GM15510 (cell line): ENCODE measurements around the gene LDAH.

Experiments
- POLR2A ChIP-seq: IDR thresholded peaks from 3 replicates; pipeline ENCODE4 v1.6.1; 2011; ENCODE audit warnings: borderline replicate concordance; ENCODE audit not compliant: insufficient read length; ENCODE audit errors: extremely low read depth

LDAH gene

DNA sequence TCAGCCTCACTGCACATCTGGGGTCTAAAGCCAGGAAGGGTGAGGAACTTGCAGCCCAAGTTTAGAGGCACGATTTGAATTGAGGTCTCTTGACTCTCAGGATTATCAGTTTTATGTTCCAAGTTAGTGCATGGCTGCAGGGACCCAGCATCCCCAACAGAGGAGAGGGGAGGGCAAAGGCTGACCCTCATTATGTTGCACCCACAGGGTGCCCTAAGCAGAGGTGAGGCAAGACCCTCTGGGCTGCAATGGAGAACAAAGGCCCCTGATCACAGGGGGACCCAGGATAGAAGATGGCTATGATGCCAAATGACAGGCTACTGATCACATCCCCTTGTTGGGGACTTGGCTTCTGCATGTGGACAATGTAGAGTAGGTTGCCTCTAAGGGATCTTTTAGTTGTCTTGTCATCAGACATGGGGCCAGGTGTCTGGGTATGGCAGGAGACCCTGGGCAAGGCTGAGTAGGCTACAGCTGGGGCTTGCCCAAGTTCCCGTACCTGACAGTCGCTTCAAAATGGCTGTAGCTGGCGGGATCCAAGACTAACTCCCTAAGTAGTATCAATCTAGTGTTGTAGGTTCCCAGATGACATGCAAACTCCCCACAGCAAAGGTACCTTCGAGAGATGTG, 160.5 kb downstream of the LDAH start:
- TF ChIP-seq POLR2A, result no peak

DNA sequence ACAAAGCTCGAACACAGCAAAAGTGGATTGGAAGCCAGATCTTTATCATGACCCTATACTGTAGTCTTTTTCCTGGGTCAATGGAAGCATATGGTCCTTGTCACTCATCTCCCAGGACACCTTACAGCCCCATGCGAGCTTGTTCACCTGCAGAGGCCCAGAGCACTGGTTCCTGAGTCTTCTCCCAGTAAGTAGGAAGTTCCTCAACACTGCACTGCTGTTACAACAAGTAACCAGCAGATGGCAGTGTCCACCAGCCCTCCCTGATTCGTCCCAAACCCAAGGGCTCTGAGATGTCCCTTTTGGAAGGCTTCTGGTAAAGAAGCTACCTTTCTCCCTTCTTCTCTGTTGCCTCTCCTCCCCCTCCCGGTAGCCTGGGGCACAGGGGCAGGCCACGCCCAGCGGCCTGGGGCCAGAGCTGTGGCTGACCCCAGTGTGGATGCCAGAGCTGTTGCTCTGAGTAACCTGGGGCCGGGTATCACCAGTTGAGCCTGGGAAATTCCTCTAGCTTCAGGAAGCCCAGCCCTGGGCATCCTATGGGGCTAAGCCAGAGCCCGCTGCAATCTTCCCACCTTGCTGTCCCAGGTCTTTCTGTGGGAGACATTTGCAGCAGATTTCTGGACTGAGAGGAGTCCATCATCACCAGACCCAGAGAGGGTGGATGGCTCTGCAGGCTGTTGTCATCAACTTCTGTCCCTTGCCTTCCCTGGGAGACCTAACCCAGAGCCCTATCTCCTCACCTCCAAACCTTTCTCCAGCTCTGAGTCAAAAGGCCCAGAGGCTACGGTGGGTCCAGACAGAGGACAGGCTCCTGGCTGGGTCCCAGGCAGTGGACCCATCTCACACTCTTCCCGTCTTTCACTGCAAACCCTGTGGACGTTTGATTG, 161.2 kb downstream of the LDAH start:
- TF ChIP-seq POLR2A, result no peak

DNA sequence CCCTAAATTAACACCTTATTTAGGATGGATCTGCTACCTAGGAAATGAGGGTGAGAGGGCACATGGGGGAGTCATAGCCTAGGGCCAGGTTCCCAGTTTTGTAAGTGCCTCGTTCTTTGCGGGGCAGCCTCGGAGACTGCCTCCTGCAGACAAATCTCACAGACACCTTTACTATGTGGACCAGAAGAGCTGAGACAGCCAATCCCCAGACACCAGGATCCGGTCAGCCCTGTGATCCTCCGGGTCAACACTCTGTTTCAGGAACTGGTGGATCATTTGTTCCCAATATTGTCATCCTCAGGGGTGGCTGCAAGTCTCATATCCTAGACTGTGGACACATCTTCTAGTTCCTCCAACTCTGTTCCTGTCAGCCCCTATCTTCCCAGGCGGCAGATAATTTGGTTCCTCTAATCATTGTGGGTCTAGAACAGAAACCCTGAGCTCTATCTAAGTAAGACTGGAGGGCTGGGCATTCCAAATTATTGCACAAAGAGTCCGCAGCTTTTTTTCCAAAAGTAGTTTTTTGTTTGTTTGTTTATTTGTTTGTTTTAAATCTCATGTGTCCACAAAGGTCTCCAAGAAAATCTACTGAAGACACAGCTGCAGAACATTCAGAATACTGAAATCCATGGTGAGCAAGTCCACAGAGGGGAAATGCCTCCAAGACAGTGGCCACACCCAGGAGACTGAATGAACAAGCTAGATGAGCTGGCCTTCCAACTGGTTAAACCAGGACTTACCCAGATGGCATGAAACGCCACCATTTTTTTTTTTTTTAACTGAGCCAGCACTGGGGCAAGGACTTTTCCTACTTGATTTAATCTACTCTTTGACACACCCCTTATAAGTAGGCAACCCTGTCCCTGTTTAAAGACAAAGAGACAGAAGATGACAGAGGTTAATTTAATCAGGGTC, 162.1 kb downstream of the LDAH start:
- no peak for TF ChIP-seq POLR2A

- TF ChIP-seq POLR2A, result no peak
Observed at GRCh38 chr2:20657522-20658235, 165.2 kb downstream of the LDAH start.

GRCh38 chr2:20656561-20656960, 166.3 kb downstream of the LDAH start:
- no peak for TF ChIP-seq POLR2A

GRCh38 chr2:20654535-20654813, 168.4 kb downstream of the LDAH start:
- TF ChIP-seq POLR2A, result no peak

DNA sequence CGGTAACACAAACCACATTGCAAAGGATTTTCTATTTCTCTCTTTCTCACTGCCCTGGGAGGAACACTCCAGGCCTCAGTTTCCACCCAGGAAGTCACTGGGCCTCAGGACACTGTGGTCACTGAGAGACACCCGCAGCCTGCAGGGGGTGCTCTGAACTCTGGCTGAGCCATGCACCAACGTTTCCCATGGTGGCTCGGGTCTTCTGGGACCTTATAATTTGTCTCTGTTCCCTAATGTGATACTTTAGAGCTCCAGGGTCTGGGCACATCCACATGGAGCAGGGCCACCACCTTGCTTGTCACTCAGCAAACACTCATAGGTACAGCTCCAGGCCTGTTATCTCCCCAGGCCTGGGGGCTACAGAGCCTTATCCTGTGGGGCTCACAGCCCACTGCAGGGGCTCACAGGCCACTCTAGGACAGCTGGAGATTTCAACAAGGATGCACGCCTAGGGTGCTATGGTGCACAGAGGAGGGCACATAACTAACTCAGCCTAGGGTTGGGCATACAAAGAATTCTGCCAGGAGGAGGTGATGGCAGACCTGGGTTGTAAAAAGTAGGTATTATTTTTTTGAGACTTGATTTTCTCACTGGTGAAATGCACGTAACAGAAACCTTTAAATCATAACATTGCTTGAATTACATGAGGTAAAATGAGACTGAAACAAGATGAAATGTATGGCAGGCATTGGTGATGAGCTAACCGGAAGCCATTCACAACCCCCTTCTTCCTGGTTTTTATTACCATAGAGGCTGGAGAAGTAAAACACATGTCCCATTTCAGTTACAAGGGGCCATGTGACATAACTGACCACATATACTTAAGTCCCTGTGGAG, 169.0 kb downstream of the LDAH start:
- TF ChIP-seq POLR2A, result no peak

- TF ChIP-seq POLR2A, result no peak
Observed at GRCh38 chr2:20652673-20653575, 170.0 kb downstream of the LDAH start.

GRCh38 chr2:20652141-20652540, 170.8 kb downstream of the LDAH start:
- no peak for TF ChIP-seq POLR2A

- no peak for TF ChIP-seq POLR2A
Observed at GRCh38 chr2:20651731-20652099, 171.2 kb downstream of the LDAH start.

GRCh38 chr2:20650877-20651730, 171.8 kb downstream of the LDAH start, which contains the start of gene HS1BP3:
Gene HS1BP3 (minus strand): TSS chr2:20651098. CDS start chr2:20651063, 35 bp downstream.
- peak; percentile 72 for TF ChIP-seq POLR2A

DNA sequence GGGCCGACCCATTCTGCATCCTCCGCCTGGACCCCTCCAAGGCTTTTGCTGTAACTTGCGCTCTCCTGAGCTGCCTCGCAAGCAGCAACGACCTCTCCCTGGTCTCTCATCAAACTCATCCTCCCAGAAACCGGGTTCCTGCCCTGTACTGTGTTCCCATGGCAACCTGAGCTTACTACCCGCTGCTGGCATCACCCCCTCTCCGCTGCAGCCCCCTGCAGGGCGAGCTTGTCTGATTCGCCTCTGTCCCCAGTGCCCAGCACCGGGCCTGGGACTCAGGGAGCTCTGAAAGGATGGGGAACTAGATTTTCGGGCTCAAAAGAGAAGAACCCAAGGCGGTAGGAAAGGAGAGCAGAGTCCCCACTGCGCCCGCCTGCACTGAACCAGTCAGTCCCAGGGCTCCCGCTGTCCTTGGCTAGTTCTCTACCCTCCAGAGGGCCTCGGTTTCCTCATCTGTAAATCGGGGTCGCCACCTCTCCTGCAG, 172.5 kb downstream of the LDAH start:
- no peak for TF ChIP-seq POLR2A
